COLO668 (cell line): ENCODE data around the gene FDXR.

Experiments
- DNase-seq: peaks from one replicate; lab custom pipeline; 2025; ENCODE audit not compliant: unreplicated experiment; lab: John Stamatoyannopoulos, UW

FDXR gene

DNA sequence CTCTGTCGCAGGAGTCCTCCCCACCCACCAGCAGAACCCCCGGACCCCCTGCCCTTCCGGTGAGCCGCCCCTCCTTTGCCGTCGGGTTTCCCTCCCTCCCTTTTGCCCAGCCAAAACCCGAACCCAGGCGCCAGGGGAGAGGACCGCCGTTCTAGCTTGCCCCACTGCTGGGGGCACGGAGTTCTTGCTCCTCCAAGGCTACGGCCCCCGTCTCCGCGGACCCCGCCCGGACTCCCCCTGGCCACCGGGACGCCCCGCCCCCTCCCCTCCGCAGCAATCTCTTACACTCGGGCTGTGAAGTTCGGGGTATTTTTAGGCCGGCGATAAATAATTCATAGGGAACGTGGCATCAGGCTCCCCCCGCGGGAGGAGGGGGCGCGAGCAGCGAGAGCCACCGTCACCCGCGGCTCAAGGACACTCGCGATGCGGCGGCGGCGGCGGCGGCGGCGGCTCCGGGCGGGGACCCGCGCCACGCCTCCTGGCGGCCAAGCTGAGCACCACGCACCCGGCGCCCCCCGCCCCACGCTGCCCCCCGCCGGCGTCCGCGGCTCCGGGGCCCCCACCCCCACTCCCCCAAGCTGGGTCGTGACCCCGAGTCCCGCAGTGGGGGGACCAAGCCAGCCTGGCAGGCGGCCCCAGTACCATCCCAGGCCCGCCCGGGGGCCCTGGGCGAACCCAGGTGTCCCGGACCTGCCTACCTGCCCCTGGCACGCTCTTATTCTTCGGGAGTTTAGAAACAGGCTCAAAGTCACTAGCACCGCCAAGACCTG lies 13.2 kb downstream of the FDXR start, which contains the start of gene GRIN2C:
GRIN2C (minus strand) TSS at position 427 of the 770 bp plus-strand sequence. CDS start 4,793 bp downstream, outside the sequence.
- peak; percentile 31 for DNase-seq

DNA sequence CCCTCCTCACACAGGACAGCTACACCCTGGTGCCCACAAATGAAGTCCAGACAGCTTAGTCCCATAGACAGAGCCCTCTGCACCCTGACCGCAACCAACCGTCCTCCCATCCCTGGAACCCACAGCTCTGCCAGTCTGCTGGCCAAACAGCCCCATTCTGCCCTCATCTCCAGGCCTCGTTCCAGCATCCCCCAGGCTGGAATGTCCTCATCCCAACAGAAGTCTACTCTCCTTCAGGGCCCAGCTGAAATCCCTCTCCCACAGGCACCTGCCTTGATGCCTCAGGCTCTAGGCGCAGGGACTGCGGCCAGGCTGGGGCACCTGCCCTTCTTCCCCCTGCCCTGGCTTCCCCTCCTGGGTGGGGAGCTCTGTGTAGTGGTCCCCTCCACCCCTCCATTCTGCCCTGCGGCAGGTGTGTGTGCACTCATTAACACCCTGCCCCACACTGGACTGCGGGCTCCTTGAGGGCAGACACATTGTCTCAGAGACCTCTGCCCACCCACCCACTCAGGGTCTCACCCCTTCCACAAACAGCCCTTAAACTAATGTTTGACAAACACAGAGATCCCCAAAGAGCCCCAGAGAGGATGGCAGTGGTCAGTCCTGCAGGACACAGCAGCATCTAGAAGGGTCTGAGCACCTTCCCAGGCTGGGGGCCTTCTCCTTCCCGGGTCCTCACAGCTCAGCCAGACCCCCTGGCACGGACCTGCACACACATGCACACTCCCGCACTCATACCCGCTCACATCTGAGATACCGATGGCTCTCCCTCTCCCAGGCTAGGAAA lies 13.9 kb downstream of the FDXR start:
- DNase-seq: peak; percentile 4

DNA sequence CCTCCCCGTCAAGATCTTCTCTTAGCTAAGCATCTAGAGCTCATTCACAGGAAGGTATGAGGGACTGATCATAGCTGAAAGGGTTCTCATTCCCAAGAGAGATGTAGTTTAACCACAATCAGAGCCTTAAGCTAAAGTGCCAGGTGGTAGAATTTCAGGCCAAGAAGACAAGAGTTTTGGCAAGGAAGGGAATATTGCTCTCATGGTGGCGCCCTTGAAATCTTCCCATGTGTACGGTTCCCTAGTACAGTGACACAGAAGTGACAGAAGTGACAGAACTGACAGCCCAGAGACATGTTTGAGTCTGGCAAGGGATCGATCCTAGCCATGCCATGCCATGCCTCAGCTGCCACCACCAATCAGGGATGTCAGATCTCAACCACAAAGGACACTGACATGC lies 15.6 kb downstream of the FDXR start:
- no peak for DNase-seq

DNA sequence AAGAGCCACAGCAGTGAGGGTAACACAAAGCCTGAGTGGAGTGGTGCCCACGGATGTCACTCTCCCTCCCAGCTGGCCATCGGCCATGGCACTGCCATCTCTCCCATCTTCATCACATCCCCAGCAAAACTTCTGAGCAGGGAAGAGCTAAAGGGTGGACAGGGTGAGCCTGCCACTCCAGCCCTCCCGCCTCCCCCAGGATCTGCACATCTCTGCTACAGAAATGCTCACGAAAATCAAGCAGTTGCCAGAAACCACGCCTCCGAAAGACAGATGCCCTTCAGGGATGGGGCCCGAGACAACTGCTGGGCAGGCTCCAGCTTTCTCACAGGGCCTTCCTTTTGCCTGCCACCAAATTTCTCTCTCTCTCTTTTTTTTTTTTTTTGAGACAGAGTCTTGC lies 16.7 kb downstream of the FDXR start:
- no peak for DNase-seq

DNA sequence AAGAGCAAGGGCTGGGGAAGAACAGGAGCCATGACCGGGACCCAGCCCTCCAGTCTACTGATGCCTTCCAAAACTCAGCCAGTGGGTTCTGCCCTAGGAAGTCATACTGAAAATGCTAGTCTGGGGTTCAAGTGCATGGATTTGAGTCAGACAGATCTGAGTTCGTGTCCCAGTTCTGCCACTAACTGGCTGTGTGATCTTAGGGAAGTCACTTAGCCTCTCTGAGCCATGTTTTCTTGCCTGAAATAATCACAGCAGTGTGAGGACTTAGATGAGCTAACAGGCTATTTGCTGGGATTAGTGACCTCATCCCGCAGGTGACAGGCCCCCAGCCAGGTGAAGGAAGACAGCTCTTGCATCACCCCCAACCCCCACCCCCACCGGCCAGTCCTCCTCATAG lies 17.5 kb downstream of the FDXR start:
- DNase-seq: no peak

DNA sequence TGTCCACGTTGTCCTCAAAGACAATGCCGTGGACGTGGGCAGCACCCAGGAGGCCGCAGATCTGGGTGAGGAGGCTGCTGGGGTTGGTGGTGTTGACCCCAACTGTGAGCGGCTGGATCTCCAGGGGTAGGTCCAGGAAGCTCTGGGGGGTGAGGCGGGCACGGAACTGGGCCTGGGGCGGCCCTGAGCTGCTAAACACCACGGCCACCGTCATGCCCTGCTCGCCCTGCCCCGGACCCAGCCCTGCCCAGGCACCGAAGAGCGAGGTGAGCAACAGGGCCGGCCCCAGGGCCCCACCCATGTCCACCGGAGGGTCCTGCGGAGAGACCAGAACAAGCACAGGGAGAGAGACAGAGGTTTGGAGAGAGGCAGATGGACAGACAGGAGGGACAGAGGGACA lies 18.0 kb downstream of the FDXR start:
- DNase-seq: no peak

DNA sequence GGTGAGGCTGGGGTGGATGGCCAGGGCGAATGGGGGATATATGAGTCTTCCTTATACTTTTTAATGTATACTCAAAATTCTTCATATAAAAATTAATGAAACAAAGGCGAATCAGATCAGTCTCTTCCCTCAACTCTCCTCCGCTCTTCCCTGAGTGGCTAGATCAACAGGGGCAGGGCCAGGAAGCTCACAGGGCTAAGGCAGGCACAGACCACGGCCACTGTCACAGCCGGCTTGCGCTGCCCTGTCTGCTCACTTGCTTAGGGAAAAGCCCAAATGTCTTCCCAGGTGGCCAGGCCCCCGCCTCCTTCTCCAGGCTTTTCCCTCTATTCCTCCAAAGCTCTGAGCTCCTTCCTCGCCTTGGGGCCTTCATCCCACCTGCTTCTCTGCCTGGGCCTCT lies 19.1 kb downstream of the FDXR start:
- no peak for DNase-seq

DNA sequence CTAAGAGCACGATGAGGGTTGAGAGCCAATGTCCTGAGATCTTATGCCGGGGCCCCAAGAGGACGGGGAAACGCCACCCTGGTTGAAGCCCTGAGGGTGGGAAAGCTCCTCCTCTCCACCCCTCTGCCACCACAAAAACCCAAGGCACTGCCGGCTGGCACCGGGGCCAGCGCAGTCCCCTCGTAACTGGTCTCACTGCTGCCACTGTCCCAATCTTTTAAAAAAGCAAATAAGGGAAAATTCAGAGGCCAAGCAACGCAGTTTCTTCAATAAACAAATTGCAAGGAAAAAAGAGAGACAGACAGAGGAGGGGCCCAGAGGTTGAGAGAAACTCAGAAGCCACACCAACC lies 19.8 kb downstream of the FDXR start:
- DNase-seq: no peak

DNA sequence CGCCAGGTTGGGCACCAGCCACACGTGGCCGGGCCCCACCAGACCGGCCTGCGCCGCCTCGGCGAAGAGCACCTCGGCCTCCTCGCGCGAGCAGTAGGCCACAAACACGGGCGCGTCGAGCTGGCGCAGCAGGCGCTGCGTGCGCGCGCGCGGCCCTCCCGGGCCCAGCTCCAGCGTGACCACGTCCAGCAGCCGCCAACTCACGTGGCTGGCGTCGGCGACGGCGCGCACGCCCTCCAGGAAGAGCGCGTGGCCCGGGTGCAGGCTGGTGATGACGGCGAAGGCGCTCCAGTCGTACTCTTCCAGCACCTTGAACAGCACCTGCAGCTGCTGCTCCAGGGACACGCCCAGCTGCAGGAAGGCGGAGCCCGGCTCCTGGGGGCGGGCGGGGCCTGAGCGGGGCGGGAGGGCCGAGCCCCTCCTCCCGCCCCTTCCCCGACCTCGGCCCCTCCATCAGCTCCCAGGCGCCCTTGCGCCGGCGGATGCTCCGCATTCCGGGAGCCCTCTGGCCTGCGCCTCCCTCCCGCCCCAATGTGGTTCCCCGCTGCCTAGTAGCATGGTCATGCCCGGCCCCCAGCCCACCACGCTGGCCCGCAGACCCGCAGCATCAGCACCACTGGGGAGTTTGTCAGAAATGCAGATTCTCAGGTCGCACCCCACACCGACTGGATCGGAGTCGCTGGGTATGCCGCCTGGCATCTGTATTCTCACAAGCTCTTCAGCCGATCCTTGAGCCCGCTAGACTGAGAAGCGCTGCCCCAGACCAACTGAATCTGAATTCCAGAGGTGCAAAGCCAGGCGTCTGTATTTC lies 20.4 kb downstream of the FDXR start:
- peak; percentile 35 for DNase-seq

DNA sequence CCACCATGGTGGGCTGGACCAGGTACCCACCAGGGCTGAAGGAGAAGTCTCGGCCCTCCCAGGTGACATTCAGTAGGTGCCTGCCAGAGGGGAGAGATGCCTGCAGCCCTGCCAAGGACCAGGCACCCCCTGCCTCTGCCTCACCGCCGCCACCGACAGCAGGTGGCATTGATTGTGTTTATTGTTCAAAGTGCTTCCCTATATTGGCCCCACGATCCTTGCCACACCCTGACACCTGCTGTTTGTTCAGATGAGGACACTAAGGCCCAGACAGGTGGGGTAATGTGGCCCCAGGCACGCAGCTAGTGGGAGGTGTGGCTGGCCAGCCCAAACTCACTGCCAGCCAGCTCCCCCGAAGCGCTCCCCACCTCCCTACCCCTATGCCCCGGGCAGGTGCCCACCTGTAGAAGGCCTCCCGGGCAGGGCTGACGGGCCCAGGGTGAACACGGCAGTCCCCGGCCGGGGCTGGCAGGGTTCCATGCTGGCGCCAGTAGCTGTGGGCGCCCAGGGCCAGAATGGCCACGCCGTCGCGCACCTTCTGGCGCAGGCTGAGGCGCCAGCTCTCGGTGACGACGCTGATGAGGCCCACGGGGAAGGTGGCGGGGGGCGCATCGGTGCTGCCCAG lies 21.1 kb downstream of the FDXR start:
- DNase-seq: peak; percentile 89

DNA sequence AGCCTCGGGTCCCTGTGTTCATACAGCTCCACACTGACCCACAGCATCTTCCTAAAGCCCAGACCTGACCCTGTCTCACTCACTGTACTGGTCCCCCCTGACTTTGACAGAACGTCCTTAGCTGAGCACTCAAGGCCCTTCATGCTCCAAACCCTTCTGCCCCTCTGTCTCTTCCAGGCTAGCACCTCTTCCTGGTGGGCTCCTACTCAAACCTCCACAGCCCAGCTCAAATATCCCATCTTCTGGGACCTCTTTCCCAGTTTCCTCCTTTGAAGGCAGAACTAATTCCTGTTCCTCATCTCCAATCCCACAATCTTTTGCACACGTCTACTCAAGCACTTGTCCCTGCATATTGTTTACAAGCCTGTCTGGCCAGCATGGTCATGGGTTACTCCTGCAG lies 21.9 kb downstream of the FDXR start:
- no peak for DNase-seq

DNA sequence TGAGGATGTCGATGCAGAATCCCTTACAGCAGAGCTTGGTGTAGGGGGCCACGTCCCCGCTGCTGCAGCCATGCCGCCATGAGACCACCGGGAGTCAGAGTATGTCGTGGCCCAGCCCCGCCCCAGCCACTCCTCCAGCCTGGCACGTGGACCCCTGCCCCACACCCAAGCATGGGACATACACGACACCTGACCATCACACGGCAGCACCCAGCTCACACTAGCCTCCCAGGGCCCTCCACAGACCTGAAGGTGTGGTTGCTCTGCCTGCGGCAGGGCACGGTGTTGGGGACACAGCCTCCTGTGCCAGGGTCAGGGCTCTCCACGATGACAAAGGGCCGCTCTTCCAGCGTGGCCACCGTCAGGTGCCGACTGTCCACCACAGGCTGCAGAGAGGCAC lies 22.5 kb downstream of the FDXR start:
- DNase-seq: no peak

DNA sequence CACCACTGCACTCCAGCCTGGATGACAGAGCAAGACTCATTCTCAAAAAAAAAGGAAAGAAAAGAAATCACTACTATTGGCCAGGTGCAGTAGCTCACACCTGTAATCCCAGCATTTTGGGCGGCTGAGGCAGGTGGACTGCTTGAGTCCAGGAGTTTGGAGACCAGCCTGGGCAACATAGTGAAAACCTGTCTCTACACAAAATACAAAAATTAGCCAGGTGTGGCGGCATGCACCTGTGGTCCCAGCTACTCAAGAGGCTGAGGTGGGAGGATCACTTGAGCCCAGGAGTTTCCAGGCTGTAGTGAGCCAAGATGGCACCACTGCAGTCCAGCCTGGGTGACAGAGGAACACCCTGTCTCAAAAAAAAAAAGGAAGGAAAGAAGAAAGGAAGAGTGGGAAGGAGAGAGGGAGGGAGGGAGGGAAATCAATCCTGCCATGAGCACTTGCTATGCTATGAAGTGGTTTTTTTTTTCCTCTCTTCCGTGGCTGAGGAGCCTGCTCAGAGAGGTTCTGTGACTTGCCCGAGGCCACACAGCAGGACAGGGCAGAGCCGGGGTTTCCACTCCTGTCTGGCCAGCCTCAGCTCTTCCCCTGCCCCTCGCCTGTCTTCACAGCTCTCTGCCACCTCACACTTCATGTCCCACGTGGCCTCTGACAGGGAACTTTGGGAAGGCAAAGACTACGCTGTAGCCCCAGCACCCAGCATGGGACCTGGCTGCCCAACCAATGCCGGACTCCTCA lies 24.0 kb downstream of the FDXR start:
- no peak for DNase-seq

DNA sequence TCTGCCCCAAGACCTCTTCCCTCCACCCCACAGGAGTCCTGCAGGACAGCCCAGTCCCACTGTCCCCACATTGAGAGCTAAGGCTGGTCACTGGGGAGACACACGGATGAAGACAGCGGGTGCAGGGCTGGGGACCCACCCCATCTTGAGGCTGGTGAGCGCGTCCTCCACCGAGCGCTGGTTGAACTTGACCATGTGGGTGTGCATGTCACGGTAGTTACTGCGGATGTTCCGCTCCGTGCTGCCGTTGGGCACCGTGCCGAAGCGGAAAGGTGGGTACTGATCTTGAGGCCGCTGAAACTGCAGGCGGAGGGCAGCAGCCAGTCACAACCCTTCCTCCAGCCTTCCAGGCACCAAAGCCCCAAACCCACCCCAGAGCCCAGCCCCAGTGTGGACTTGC lies 26.2 kb downstream of the FDXR start:
- DNase-seq: no peak

DNA sequence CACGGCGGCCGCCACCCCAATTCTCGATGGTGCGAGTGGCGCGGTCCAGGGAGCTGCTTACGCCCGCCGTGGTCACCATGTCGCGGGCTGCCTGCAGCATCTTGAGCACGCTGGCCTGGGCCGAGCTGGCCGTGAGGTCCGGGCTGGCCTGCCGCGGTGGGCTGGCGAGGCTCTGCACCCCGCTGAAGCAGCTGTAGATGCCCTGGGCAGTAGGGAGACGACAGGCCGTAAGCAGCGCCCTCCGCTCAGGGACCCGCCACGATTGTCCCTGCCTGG lies 29.5 kb downstream of the FDXR start:
- no peak for DNase-seq

DNA sequence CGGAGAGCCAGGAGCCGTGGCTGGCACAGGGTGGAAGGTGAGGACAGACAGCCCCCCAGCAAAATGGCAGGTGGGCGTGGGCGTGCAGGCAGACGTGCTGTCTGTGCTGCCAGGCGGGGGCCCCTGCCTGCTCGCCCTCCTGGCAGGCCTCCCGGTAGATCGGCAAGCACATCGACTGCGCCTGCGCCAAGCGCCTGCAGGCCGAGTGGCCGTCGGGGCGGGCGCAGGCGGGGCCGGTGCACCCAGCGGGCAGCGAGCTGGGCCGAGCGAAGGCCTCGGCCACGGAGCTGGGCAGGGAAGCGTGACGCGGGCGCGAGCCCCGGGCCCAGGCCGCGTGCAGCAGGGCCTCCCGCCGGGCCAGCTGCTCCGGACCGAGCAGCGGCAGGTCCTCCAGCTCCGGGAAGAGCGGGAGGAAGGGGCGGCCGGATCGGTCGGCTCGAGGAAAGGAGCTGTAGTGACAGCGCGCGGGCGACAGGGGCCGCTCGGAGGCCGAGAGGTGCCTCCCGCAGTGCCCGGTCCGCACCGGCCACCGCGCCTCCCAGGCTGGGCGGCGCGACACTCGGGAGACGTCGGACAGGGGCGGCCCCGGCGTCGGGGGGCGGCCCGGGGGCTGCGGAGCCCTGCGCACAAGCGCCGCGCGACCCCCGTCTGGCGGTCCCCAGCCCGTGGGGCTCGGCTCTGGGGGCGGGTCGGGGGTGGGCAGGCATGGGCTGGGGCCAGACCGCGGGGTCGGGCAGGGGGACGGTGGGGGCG lies 30.0 kb downstream of the FDXR start:
- DNase-seq: peak; percentile 77

DNA sequence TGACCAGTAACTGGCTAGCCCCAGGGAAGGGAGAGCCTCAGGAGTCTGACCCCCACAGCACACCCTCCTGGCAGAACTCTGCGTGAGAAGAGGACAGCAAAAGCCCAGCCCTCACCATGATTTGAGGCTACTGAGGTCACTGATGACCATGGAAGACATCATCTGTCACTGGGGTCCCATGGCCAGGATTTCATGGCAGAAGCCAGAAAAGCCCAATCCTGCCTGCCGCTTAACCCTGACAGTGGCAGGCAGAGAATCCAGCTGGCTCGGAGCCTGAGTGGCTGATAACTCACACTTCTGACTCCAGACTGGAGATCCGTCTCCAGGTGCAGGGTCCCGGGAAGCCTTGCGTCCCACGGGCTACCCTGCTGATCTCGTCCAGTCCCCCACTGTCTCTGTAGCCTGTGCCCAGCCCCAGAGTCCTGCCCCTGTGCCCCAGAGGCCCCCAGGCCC lies 30.6 kb downstream of the FDXR start:
- DNase-seq: no peak

DNA sequence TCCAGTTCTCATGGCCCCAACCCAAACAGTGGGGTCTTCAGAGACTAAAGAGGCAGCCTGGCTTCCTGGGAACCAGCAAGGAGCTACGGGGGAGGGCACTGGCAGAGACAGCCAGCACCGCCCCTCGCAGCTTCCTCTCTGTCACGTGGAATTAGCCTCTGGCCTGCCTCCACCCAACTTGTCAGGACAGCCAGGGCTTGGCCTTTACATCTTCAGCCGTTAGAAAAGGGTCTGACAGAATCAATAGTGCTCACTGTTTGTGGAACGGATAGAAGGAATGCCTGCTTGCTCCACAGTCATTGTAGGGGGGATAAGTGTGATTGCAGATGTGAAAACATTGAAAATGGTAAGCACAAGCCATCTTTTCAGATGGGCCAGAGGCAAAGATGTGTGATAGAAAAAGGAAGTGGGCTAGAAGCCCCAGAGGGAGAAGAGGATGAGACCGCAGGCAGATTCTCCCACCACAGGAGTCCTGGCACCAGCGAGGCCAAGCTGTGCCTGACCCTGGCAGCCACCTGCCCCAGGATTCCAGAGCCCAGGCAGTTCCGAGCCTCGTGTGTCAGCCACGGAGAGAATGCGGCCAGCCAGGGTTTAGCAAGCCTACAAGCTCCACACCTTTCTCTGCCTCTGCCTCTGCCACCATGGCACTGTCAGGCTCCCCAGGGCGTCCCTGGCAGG lies 31.7 kb downstream of the FDXR start:
- no peak for DNase-seq
